ENCODE data around the gene SLC25A39. TPM values are rescaled to one million over a fixed set of nuclear protein-coding genes. Genes with fewer than 3 reads are reported as not detected.
"Not testable (repeated sequence)": the region's sequence is repeated elsewhere in the genome, so short reads cannot be mapped to it uniquely, and the experiment has no call there.

Gene SLC25A39
- total and polyA plus RNA-seq, 2 donors (not counting 3 experiments of a cell fraction or from before 2014, with no cell fraction given): 88.5 to 151 TPM

DNA sequence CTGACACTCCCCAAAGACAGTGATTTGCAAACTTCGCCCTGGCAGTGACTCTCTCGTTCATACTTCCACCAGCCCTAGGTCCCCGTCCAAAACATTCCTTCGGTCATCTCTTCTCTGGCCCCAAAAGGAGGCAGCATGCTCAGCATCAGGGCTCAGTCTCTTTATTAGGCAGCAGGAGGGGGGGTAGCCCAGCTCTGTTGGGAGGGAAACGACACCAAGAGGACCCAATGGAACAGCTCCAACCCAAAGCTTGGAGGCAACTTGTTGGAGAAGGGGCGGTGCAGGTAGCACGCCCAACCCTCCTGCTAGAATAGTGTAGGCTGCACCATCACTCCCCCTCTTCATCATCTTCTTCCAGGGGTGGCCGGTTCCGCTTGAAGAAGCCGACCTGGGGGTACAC lies 47.4 kb upstream of the SLC25A39 start:
- Histone ChIP-seq H3K4me1 (ENCODE audit: control insufficient read depth, extremely low read depth, insufficient read depth, low read length) (no peaks in the 10 kb centered on the region), H3K27ac (ENCODE audit: insufficient read depth, low read depth, low read length) (no peak overlapping the region), H3K9me3 (replicated peaks; ENCODE audit: control insufficient read depth, insufficient read depth, low read length) (no peaks in the 10 kb centered on the region), H3K4me2 (ENCODE audit: insufficient read depth, low read length) (no peak overlapping the region), H3K4me3 (replicated peaks in 1 of 3; ENCODE audit: insufficient read depth in 1 of 3, low read depth in 1 of 3, low read length in 3 of 3) (no peak overlapping the region), H3K36me3 (ENCODE audit: control insufficient read depth in 2 of 2, extremely low read depth in 1 of 2, insufficient read depth in 2 of 2, low read length in 2 of 2) (no peaks in the 10 kb centered on the region), H2AFZ (ENCODE audit: low read depth, low read length) (no peak overlapping the region), H4K20me1 (replicated peaks; ENCODE audit: control insufficient read depth, extremely low read depth, insufficient read depth, low read length) (no peaks in the 10 kb centered on the region), H3K79me2 (ENCODE audit: control insufficient read depth, insufficient read depth, low read length) (no peaks in the 10 kb centered on the region), H3K9me1 (replicated peaks; ENCODE audit: control insufficient read depth, extremely low read depth, insufficient read depth, low read length) (no peaks in the 10 kb centered on the region), H3K9ac (replicated peaks; ENCODE audit: extremely low read depth, insufficient read depth, low read length) (no peak overlapping the region), H3K27me3 (ENCODE audit: control insufficient read depth in 2 of 2, insufficient read depth in 2 of 2, low read length in 2 of 2) (peaks cover 2% of the 10 kb centered on the region in 2 experiments)
- POLR2A ChIA-PET: no interaction called here
- dilution Hi-C loops (cut with MboI; ENCODE audit: extremely low pct_ligation_motif_present, low sequenced_read_pairs): no loop called here
- TF ChIP-seq POLR2AphosphoS5 (IDR thresholded peaks at IDR 0.05; ENCODE audit: insufficient read depth, low read depth, low read length): no peak
- TF ChIP-seq, protein P1, sequence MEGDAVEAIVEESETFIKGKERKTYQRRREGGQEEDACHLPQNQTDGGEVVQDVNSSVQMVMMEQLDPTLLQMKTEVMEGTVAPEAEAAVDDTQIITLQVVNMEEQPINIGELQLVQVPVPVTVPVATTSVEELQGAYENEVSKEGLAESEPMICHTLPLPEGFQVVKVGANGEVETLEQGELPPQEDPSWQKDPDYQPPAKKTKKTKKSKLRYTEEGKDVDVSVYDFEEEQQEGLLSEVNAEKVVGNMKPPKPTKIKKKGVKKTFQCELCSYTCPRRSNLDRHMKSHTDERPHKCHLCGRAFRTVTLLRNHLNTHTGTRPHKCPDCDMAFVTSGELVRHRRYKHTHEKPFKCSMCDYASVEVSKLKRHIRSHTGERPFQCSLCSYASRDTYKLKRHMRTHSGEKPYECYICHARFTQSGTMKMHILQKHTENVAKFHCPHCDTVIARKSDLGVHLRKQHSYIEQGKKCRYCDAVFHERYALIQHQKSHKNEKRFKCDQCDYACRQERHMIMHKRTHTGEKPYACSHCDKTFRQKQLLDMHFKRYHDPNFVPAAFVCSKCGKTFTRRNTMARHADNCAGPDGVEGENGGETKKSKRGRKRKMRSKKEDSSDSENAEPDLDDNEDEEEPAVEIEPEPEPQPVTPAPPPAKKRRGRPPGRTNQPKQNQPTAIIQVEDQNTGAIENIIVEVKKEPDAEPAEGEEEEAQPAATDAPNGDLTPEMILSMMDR (IDR thresholded peaks at IDR 0.05; ENCODE audit: extremely low read depth in 1 of 2, insufficient read depth in 1 of 2, low read depth in 1 of 2, low read length in 2 of 2): no peak
- no peak for TF ChIP-seq EZH2 (IDR thresholded peaks at IDR 0.05; ENCODE audit: borderline replicate concordance, low read depth, low read length, severe bottlenecking)
- TF ChIP-seq MYC (IDR thresholded peaks at IDR 0.05; ENCODE audit: low read depth, low read length): no peak
- no peak for TF ChIP-seq JUN (IDR thresholded peaks at IDR 0.05; ENCODE audit: borderline replicate concordance, insufficient read depth, insufficient read length, low read depth)
- TF ChIP-seq, protein P2, sequence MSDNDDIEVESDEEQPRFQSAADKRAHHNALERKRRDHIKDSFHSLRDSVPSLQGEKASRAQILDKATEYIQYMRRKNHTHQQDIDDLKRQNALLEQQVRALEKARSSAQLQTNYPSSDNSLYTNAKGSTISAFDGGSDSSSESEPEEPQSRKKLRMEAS (IDR thresholded peaks at IDR 0.05; ENCODE audit: insufficient read depth, insufficient read length): no peak
- TF ChIP-seq GATA2 (IDR thresholded peaks at IDR 0.05; ENCODE audit: insufficient read depth, insufficient read length, low read depth, low read length): no peak
- no peak for TF ChIP-seq FOS (IDR thresholded peaks at IDR 0.05; ENCODE audit: borderline replicate concordance, insufficient read depth, low read length)
- no peak for TF ChIP-seq POLR2A (IDR thresholded peaks at IDR 0.05; ENCODE audit: low read depth, low read length)
- BruUV-seq (replicated peaks): no TSS peak
- CTCF ChIA-PET: interaction anchor here (2.0 to 2.3 kb wide), 2 partner anchors 10 to 14 kb away, joined by 5 to 19 read pairs; partner anchors contain the start of gene FAM171A2
- intact Hi-C loops (cut with micrococcal nuclease): no loop called here
- FAIRE-seq (no peak), DNase-seq (ENCODE audit: low read depth, low spot score) (no peak)

DNA sequence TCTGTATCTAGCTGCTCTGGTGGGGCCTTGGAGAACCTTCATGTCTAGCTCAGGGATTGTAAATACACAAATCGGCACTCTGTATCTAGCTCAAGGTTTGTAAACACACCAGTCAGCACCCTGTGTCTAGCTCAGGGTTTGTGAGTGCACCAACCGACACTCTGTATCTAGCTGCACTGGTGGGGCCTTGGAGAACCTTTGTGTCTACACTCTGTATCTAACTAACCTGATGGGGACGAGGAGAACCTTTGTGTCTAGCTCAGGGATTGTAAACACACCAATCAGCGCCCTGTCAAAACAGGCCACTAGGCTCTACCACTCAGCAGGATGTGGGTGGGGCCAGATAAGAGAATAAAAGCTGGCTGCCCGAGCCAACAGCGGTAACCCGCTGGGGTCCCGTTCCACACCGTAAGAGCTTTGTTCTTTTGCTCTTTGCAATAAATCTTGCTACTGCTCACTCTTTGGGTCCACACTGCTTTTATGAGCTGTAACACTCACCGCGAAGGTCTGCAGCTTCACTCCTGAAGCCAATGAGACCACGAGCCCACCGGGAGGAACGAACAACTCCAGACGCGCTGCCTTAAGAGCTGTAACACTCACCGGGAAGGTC lies 44.9 kb upstream of the SLC25A39 start:
- H3K9me1 ChIP-seq (replicated peaks; ENCODE audit: control insufficient read depth, extremely low read depth, insufficient read depth, low read length); H3K27me3 ChIP-seq (ENCODE audit: control insufficient read depth in 2 of 2, insufficient read depth in 2 of 2, low read length in 2 of 2); H3K4me3 ChIP-seq (replicated peaks in 1 of 3; ENCODE audit: insufficient read depth in 1 of 3, low read depth in 1 of 3, low read length in 3 of 3); POLR2A ChIA-PET; H3K9me3 ChIP-seq (replicated peaks; ENCODE audit: control insufficient read depth, insufficient read depth, low read length); BruUV-seq (replicated peaks); H3K4me2 ChIP-seq (ENCODE audit: insufficient read depth, low read length); DNase-seq (ENCODE audit: low read depth, low spot score); H3K79me2 ChIP-seq (ENCODE audit: control insufficient read depth, insufficient read depth, low read length); H4K20me1 ChIP-seq (replicated peaks; ENCODE audit: control insufficient read depth, extremely low read depth, insufficient read depth, low read length); dilution Hi-C loops (cut with MboI; ENCODE audit: extremely low pct_ligation_motif_present, low sequenced_read_pairs); H3K4me1 ChIP-seq (ENCODE audit: control insufficient read depth, extremely low read depth, insufficient read depth, low read length); intact Hi-C loops (cut with micrococcal nuclease); H2AFZ ChIP-seq (ENCODE audit: low read depth, low read length); FAIRE-seq; H3K27ac ChIP-seq (ENCODE audit: insufficient read depth, low read depth, low read length); H3K36me3 ChIP-seq (ENCODE audit: control insufficient read depth in 2 of 2, extremely low read depth in 1 of 2, insufficient read depth in 2 of 2, low read length in 2 of 2); H3K9ac ChIP-seq (replicated peaks; ENCODE audit: extremely low read depth, insufficient read depth, low read length): not testable (repeated sequence)
- CTCF ChIA-PET: interaction anchor here (0.5 to 1.7 kb wide), 3 partner anchors 16 to 154 kb away, joined by 3 to 6 read pairs (median 3); no protein-coding TSS in a partner anchor
